ENCODE data around the gene RPTOR.

The RPTOR gene

DNA sequence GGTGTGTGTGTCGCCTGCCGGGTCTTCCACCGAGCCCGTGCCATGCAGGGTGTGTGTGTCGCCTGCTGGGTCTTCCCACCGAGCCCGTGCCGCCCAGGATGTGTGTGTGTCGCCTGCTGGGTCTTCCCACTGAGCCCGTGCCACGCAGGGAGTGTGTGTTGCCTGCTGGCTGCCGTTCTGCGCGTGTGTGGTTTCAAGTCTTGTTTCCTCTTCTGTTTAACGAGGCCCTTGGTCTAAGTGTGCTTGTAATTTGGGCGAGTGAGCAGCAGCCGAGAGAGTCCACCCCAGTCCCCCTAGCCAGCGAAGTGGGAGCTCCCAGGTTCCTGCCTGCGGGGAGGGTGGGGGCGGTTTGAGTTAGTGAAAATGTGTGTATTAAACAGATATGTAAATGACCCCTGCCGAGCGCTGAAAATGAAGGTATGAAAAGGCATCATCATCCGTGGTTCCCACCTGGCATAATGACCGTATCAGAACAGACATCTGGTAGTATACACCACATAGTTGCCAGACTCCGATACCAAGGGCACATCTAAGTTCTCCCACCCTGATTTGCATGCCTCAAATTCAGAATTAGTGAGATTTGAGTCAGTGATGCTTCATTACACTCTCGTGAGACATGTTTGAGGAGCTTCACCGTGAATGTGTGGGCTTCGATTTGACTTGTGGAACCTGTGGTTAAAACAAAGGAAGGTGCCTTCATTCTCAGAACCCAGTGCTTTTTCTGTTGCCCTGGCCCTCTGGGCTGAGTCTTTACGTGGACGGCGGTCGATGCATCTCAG is 332.5 kb downstream of the RPTOR start:
- H3K27ac Mint-ChIP-seq, result peak overlapping the region; percentile 97
- peaks cover 21% of the 10 kb centered on the region for H3K36me3 Mint-ChIP-seq
- peak overlapping the region; percentile 71 for H3K4me3 Mint-ChIP-seq
- no peaks in the 10 kb centered on the region for H3K27me3 Mint-ChIP-seq
- peaks cover 58% of the 10 kb centered on the region for H3K4me1 Mint-ChIP-seq
- H3K9me3 Mint-ChIP-seq, result no peaks in the 10 kb centered on the region

DNA sequence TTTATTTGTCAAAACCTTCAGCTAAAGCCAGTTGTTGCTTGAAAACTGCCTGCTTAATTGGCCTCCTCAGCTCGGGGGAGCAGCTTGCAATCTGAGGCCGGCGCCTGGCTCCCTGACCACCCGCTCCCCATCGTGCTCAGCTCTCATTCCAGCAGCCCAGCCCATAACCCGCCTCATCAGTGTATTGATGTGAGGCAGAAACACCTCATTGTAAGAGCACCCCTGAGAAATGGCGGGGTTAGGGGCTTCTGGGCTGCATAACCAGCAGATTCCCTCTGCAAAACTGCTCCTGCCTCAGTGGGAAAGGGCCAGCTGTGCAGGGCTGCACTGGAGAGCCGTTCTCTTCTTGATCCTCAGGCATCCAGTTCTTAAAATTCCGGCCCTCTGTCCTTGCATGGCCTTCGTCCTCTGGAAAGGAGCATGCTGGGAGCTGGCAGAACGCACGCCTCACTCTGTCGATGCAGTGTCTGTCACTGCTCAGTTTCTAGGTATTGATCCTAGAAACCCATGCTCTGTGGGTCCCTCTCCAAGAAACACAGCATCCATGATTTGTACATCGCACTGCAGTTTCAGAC is 333.2 kb downstream of the RPTOR start:
- Mint-ChIP-seq H3K27me3 (no peaks in the 10 kb centered on the region), H3K4me3 (peak overlapping the region; percentile 69), H3K9me3 (no peaks in the 10 kb centered on the region), H3K36me3 (peaks cover 28% of the 10 kb centered on the region), H3K27ac (peak overlapping the region; percentile 97), H3K4me1 (peaks cover 54% of the 10 kb centered on the region)

DNA sequence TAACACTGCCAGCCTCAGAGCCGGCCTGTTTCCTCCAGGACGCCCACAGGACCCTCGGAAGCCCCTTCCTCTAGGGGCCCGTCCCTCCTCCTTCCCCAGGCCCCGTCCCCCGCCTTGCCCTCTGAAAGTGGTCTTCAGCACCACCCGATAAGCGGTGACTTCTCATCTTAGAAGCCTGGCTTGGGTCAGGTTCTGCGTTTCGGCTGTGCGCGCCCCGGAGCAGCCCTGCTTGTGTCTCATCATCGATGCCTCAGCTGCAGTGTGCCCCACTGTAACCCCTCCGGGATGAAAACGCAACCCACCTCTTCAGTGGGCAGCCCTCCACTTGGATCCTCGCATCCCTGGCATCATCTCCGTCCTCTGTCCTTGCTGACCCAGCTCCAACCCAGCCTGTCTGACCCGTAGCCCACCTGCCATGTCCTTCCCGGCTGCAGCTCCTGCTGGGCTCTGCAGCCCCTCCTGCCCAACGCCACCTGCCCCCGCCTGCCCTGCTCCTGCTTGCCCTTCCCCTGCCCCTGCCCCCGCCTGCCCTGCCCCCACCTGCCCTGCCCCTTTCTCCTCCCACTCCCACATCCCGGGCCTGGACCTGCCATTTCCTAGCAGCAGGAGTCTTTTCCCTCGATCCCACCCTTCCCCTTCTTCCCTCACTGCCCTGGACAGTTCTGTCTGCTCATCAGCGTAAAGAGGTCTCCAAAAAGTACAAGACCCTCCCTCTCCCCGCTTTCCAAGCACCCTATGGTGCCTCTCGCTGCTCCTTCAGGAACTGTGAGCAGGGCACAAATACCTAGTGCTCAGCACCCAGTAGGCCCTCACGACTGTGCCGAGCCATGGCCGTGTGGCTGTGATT is 334.5 kb downstream of the RPTOR start:
- Mint-ChIP-seq H3K27me3 (no peaks in the 10 kb centered on the region), H3K4me3 (no peak overlapping the region), H3K36me3 (peaks cover 26% of the 10 kb centered on the region), H3K9me3 (no peaks in the 10 kb centered on the region), H3K4me1 (peaks cover 42% of the 10 kb centered on the region), H3K27ac (peak overlapping the region; percentile 76)

DNA sequence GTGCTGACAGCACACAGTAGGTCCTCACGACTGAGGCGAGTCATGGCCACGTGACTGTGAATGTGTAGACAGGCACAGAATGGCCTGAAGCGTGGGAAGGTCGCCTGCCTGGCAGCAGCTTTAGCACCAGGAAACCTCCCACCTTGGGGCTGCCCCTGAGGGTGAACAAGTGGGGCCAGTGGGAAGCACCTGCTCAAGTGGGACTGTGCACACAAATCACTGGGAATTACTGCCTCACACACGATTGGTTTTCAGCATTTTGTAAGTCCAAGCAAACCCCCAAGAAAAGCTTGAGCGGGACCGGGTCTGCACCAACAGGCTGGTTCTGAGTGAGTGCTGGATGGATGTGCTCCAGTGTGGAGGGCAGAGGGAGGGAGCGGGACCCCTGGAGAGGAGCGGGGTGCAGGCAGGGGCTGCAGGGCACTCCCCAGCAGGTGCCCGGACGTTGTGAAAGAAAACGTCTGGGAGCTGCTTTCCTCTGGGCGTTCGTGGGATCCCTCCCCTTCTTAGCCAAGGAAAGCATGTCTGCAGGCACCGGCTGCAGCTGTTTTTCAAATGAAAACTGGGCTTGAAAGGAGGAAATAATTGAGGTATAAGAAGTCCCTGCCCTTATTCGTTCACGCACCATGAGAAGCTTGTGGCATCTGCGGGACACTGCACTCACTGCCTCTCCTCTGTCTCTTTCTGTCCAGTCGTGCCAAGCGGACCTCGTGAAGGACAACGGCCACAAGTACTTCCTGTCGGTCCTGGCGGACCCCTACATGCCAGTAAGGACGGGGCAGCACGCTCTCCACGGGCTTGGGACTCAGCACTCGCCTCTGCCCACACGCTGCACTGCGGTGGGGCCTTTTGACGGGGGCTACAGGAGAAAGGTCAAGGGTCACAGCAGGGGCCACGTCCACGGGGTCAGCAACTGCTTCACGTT is 335.3 kb downstream of the RPTOR start:
- H3K27me3 Mint-ChIP-seq, result no peaks in the 10 kb centered on the region
- peak overlapping the region; percentile 76 for H3K27ac Mint-ChIP-seq
- peaks cover 26% of the 10 kb centered on the region for H3K36me3 Mint-ChIP-seq
- H3K4me3 Mint-ChIP-seq, result no peak overlapping the region
- H3K4me1 Mint-ChIP-seq, result peaks cover 33% of the 10 kb centered on the region
- no peaks in the 10 kb centered on the region for H3K9me3 Mint-ChIP-seq

DNA sequence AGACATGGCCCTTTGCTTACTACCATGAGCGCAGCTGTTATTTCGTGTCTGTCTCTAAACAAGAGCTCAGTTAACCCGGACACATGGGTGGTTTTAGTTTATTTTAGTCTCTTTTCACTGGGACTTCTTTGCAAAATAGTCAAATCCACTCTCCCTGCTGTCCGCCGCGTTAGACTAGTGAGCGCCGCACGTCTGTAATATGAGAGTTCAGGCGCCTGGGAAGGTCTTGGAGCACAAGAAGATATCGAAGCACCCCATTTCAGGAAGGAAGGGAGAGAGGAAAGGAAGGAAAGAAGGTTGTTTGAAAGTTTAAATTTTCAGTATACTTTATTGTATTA is 336.0 kb downstream of the RPTOR start:
- peaks cover 29% of the 10 kb centered on the region for H3K4me1 Mint-ChIP-seq
- H3K9me3 Mint-ChIP-seq, result no peaks in the 10 kb centered on the region
- H3K4me3 Mint-ChIP-seq, result no peak overlapping the region
- no peaks in the 10 kb centered on the region for H3K27me3 Mint-ChIP-seq
- H3K36me3 Mint-ChIP-seq, result peaks cover 23% of the 10 kb centered on the region
- peak overlapping the region; percentile 77 for H3K27ac Mint-ChIP-seq

DNA sequence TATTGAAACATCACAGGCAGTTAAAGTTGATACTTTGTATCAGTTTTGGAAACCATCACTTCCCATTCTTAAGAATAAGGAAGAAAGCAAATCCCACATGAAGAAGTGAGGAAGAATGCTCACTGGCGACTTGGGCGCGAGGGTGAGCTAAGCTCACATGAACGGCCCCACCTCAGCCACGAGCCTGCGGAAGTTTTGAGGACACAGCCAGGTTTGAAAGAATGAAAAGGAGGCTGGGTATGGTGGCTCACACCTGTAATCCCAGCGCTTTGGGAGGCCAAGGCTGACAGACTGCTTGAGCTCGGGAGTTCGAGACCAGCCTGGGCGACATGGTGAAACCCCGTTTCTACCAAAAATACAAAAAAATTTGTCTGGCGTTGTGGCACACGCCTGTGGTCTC is 336.7 kb downstream of the RPTOR start:
- H3K27ac Mint-ChIP-seq, result no peak overlapping the region
- peaks cover 29% of the 10 kb centered on the region for H3K4me1 Mint-ChIP-seq
- no peaks in the 10 kb centered on the region for H3K27me3 Mint-ChIP-seq
- H3K9me3 Mint-ChIP-seq, result no peaks in the 10 kb centered on the region
- H3K4me3 Mint-ChIP-seq, result no peak overlapping the region
- H3K36me3 Mint-ChIP-seq, result peaks cover 23% of the 10 kb centered on the region

DNA sequence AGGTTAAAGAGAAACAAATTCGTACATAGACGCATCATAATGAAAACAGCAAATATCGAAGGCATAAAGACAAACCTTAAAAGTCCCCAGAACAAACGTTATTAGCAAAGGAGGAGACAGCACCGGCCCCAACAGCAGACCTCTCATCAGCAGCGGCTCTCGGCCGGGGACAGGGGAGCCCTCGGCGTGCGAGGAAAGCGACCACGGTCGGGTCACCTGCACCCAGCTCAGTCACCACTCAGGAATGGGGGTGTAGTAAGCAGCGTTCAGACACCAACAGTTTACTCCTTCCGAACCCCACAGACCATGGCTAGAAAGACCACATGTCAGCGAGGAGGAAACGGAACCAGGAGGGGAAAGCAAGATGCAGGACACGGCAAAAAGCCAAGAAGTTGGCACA is 337.7 kb downstream of the RPTOR start:
- no peaks in the 10 kb centered on the region for H3K27me3 Mint-ChIP-seq
- H3K27ac Mint-ChIP-seq, result no peak overlapping the region
- H3K36me3 Mint-ChIP-seq, result peaks cover 18% of the 10 kb centered on the region
- peaks cover 22% of the 10 kb centered on the region for H3K4me1 Mint-ChIP-seq
- H3K4me3 Mint-ChIP-seq, result no peak overlapping the region
- no peaks in the 10 kb centered on the region for H3K9me3 Mint-ChIP-seq

DNA sequence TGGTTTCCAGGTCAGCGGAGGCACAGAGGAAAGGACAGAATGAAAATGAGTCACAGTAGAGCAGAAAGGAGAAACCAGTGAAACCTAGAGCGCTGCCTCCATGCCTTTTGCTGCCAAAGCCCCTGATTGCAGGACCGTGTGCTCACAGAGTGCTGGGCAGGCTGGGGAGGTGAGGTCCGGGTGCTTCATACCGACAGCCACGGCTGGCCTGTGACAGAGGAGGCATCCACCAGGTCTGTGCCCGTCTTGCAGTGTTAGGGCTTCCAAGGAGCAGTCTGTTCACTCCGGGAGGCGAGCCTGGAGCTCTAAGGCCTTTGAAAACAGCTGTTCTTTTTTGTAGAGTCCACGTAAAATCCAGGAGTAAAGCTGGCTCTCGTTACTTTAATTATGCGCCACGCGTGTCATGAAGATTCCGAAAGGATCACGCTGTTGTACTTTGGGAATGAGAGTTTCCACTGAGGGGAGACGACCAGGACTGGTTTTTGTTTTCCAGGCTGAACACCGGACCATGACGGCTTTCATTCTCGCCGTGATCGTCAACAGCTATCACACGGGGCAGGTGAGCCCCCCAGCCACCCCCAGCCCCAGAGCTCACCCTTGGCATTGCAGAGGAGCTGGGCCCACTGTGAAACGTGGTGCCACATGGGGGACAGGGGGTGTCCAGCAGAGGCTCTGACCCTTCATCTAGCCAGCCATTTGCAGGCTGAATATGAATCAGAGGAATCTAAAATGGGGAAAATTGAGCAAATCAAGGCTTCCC is 338.5 kb downstream of the RPTOR start:
- peaks cover 14% of the 10 kb centered on the region for H3K4me1 Mint-ChIP-seq
- no peak overlapping the region for H3K4me3 Mint-ChIP-seq
- H3K27me3 Mint-ChIP-seq, result no peaks in the 10 kb centered on the region
- H3K9me3 Mint-ChIP-seq, result no peaks in the 10 kb centered on the region
- H3K36me3 Mint-ChIP-seq, result peaks cover 18% of the 10 kb centered on the region
- H3K27ac Mint-ChIP-seq, result no peak overlapping the region

DNA sequence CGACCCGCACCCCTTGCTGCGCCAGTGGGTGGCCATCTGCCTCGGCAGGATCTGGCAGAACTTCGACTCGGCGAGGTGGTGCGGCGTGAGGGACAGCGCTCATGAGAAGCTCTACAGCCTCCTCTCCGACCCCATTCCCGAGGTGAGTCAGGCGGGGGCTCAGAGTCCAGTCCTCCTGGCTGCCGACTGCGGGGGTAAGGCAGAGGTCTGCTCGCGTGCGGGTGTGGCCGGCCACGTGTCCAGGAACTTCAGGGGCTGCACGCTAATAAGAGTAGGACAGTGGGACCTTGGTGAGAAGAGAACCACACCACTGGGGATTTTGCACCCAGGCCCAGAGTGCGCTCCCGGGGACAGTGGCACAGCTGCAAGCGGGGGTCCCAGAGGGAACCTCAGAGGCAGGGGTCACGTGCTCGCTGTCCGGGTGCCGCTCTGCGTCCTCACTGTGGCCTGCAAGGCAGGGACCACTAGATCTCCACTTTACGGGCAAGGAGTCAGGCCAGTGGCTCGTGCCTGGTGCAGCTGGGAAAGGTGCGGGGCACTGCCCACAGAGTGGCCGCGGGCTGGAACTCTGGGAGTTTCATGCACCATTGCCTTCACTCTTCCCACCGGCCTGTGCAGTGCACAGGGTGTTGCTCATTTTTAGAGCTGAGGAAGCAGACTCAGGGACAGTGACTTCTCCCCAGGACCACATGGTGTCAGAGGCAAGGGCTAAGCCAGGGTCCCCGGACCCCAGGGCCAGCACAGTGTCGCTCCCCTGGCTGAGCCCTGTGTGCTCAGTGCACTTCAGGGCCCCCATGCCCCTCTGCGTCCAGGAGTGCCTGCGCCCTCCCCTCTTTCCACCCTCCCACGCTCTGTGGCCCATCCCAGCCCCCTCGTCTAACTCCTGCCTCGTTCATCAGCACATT is 339.4 kb downstream of the RPTOR start:
- Mint-ChIP-seq H3K27ac (no peak overlapping the region), H3K4me1 (peaks cover 14% of the 10 kb centered on the region), H3K9me3 (no peaks in the 10 kb centered on the region), H3K4me3 (no peak overlapping the region), H3K27me3 (no peaks in the 10 kb centered on the region), H3K36me3 (peaks cover 21% of the 10 kb centered on the region)

DNA sequence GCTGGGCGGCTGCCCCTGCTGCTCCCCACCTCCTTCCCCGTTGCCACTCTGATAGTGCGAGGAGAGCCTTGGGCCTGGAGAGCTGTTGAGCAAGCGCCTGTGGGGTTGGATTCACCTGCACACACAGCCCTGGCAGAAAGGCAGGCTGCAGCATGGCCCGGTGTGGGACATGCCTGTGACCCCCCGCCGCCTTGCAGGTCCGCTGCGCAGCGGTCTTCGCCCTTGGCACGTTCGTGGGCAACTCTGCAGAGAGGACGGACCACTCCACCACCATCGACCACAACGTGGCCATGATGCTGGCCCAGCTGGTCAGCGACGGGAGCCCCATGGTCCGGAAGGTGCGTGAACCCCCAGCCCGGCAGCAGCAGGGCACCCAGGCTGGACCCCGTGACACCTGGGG is 340.2 kb downstream of the RPTOR start:
- peaks cover 10% of the 10 kb centered on the region for H3K4me1 Mint-ChIP-seq
- H3K27me3 Mint-ChIP-seq, result no peaks in the 10 kb centered on the region
- no peak overlapping the region for H3K4me3 Mint-ChIP-seq
- H3K9me3 Mint-ChIP-seq, result no peaks in the 10 kb centered on the region
- no peak overlapping the region for H3K27ac Mint-ChIP-seq
- peaks cover 22% of the 10 kb centered on the region for H3K36me3 Mint-ChIP-seq

DNA sequence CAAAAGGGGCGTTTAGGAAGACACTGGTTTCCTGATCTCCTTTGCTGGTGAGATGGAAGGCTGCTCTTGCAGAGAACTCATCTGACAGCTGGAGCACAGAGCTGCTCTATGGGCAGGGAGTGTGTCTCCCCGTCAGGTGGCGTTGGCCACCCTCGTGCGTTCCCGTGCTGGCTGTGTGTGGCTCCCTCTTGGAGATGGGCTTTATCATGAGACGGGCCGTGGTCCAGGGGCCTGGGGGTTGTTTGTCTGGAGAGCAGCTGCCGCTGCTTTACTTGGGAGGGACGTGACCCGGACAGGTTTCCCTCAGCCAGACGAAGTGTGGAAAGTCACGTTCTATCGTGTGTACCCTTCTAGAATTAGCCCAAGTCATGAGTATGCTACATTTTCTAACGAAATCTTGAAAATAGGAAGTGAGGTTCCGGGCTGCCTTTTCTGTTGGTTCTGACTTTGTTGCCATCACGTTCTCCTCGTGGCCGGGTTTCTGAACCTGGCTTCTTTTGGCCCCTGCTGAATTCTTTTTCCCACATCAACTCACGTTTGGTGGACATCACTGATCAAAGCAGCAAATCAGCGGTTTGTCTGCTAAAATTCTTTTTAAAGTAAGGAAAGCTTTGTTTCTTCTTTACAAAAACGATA is 341.4 kb downstream of the RPTOR start:
- Mint-ChIP-seq H3K4me3 (no peak overlapping the region), H3K27ac (no peak overlapping the region), H3K27me3 (no peaks in the 10 kb centered on the region), H3K36me3 (peaks cover 20% of the 10 kb centered on the region), H3K4me1 (peaks cover 21% of the 10 kb centered on the region), H3K9me3 (no peaks in the 10 kb centered on the region)

DNA sequence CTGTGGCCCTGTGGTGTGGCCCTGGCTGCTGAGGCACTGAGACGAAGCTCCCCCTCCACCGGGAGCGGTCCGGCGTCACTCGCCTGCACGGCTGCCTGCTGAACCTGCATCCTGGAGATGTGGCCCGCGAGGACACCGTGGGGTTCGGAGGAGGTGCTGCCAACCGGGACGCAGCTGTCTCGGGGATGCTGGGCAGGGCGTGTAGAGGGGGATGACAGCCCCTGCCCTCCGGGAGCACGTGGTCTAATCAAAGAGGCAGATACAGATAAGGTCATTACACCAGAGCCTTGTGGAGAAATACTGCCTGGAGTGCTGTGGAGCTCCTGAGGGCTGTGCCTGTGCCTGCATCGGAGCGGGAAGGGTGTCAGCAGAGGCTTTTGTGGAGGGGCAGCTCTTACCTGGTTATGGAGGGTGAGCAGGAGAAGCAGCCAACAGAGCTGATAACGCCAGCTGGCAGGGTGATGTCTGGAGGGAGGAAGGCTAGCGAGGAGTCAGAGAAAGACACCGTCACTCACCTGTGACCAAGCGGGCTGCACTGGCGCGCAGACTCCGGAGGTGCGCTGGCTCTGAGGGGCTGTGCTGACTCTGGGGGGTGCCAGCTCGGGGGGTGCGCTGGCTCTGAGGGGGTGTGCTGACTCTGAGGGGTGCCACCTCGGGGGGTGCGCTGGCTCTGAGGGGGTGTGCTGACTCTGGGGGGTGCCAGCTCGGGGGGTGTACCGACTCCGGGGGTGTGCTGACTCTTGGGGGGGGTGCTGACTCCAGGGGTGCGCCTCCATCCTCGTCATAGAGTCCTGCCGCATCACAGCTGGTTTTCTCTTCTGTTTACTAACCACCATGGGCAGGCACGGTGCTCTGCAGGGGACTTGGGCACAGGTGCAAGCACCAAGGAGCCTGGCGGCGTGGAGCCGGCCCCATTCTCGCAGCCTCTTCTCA is 342.3 kb downstream of the RPTOR start:
- Mint-ChIP-seq H3K4me1 (peaks cover 27% of the 10 kb centered on the region), H3K4me3 (peak overlapping the region; percentile 30), H3K9me3 (no peaks in the 10 kb centered on the region), H3K27ac (peak overlapping the region; percentile 30), H3K36me3 (peaks cover 18% of the 10 kb centered on the region), H3K27me3 (no peaks in the 10 kb centered on the region)
